ENCODE measurements around the gene FAN1. TPM values are rescaled to one million over a fixed set of nuclear protein-coding genes. Genes with fewer than 3 reads are reported as not detected.

Gene FAN1
- total and polyA plus RNA-seq, 2 of the 13 experiments (the other 11 are each of a cell fraction or from before 2014, with no cell fraction given) = 10.8 to 20.1 TPM

DNA sequence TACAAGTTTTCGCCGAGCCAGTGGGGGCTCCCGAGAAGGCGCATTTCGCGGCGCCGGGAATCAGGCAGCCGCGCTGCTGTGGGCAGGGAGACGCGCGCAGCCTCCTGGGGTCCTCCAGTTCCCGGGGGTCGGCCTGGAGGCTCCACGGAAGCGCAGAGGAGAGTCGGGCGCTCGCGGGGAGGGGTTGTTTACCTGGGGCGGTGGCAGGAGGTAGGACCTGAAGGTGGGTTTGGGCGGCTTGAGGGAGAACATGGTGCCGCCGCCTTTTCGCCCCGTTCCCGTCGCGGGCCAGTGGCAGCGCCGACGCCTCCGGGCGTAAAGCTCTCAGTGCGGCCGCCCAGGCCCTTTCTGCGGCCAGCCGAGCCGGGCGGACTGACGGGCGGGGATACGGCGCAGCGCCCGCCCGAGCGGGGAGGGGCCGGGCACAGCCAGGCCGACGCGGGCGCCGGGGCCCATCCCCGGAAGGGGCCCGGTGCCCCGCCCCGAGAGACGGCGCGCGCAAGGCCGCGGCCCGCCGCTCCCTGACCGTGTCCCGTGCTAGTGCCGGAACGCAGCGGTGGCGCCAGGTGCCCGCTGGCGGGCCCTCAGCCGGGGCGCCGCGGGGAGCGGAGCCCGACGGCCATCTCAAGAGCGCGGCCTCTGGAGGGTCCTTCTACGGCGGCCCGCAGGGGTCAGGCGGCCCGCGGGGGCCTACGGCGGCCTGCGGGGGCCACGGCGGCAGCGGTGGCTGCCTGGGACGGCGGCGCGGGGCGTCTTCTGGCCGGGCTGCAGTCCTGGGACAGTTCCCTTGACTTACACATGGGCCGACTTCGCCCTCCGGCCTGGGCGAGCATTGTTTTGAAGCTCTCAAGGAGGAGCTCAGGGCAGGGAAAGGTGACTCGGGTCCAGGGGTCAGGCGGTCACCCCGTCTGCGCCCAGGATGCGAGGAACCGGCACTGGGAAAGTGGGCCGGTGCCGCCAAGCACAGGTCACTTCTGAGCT is 87.8 kb downstream of the FAN1 start, which contains the start of gene MTMR10 (continued):
- TF ChIP-seq, protein P1, sequence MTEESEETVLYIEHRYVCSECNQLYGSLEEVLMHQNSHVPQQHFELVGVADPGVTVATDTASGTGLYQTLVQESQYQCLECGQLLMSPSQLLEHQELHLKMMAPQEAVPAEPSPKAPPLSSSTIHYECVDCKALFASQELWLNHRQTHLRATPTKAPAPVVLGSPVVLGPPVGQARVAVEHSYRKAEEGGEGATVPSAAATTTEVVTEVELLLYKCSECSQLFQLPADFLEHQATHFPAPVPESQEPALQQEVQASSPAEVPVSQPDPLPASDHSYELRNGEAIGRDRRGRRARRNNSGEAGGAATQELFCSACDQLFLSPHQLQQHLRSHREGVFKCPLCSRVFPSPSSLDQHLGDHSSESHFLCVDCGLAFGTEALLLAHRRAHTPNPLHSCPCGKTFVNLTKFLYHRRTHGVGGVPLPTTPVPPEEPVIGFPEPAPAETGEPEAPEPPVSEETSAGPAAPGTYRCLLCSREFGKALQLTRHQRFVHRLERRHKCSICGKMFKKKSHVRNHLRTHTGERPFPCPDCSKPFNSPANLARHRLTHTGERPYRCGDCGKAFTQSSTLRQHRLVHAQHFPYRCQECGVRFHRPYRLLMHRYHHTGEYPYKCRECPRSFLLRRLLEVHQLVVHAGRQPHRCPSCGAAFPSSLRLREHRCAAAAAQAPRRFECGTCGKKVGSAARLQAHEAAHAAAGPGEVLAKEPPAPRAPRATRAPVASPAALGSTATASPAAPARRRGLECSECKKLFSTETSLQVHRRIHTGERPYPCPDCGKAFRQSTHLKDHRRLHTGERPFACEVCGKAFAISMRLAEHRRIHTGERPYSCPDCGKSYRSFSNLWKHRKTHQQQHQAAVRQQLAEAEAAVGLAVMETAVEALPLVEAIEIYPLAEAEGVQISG (CRISPR knock-in tag; IDR thresholded peaks at IDR 0.05) = peak; percentile 67
- no peak for TF ChIP-seq FOXP1 (IDR thresholded peaks at IDR 0.05)
- TF ChIP-seq FOXP1 (CRISPR knock-in tag; IDR thresholded peaks at IDR 0.05) = no peak
- peak; percentile 62; the same call in 1 of the 2 replicates for TF ChIP-seq ZIK1 (CRISPR knock-in tag; IDR thresholded peaks at IDR 0.05; ENCODE audit: borderline replicate concordance, low read depth)
- TF ChIP-seq, protein P2, sequence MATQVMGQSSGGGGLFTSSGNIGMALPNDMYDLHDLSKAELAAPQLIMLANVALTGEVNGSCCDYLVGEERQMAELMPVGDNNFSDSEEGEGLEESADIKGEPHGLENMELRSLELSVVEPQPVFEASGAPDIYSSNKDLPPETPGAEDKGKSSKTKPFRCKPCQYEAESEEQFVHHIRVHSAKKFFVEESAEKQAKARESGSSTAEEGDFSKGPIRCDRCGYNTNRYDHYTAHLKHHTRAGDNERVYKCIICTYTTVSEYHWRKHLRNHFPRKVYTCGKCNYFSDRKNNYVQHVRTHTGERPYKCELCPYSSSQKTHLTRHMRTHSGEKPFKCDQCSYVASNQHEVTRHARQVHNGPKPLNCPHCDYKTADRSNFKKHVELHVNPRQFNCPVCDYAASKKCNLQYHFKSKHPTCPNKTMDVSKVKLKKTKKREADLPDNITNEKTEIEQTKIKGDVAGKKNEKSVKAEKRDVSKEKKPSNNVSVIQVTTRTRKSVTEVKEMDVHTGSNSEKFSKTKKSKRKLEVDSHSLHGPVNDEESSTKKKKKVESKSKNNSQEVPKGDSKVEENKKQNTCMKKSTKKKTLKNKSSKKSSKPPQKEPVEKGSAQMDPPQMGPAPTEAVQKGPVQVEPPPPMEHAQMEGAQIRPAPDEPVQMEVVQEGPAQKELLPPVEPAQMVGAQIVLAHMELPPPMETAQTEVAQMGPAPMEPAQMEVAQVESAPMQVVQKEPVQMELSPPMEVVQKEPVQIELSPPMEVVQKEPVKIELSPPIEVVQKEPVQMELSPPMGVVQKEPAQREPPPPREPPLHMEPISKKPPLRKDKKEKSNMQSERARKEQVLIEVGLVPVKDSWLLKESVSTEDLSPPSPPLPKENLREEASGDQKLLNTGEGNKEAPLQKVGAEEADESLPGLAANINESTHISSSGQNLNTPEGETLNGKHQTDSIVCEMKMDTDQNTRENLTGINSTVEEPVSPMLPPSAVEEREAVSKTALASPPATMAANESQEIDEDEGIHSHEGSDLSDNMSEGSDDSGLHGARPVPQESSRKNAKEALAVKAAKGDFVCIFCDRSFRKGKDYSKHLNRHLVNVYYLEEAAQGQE (IDR thresholded peaks at IDR 0.05; ENCODE audit: borderline replicate concordance in 1 of 2, low read depth in 1 of 2, low read length in 2 of 2) = peak in 1 of 2 experiments; percentile 18; a peak in 1 of 4 replicates
- TF ChIP-seq GATAD2A (CRISPR knock-in tag; IDR thresholded peaks at IDR 0.05) = 0 out of 2 replicates have a peak, but pooled peaks have one; percentile 31
- no peak for TF ChIP-seq ZNF792 (CRISPR knock-in tag; IDR thresholded peaks at IDR 0.05)
- no peak; the same call in 1 of the 2 replicates for TF ChIP-seq ZNF773 (CRISPR knock-in tag; IDR thresholded peaks at IDR 0.05; ENCODE audit: borderline replicate concordance)
- TF ChIP-seq KLF12 (CRISPR knock-in tag; IDR thresholded peaks at IDR 0.05; ENCODE audit: borderline replicate concordance) = no peak
- TF ChIP-seq ZNF224 (CRISPR knock-in tag; IDR thresholded peaks at IDR 0.05) = no peak
- TF ChIP-seq TBP (CRISPR knock-in tag; IDR thresholded peaks at IDR 0.05) = no peak
- TF ChIP-seq MIER3 (CRISPR knock-in tag; IDR thresholded peaks at IDR 0.05; ENCODE audit: borderline replicate concordance) = no peak
- TF ChIP-seq, protein P3, sequence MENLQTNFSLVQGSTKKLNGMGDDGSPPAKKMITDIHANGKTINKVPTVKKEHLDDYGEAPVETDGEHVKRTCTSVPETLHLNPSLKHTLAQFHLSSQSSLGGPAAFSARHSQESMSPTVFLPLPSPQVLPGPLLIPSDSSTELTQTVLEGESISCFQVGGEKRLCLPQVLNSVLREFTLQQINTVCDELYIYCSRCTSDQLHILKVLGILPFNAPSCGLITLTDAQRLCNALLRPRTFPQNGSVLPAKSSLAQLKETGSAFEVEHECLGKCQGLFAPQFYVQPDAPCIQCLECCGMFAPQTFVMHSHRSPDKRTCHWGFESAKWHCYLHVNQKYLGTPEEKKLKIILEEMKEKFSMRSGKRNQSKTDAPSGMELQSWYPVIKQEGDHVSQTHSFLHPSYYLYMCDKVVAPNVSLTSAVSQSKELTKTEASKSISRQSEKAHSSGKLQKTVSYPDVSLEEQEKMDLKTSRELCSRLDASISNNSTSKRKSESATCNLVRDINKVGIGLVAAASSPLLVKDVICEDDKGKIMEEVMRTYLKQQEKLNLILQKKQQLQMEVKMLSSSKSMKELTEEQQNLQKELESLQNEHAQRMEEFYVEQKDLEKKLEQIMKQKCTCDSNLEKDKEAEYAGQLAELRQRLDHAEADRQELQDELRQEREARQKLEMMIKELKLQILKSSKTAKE (CRISPR knock-in tag; IDR thresholded peaks at IDR 0.05; ENCODE audit: borderline replicate concordance) = no peak
- no peak for TF ChIP-seq ARID2 (CRISPR knock-in tag; IDR thresholded peaks at IDR 0.05; ENCODE audit: borderline replicate concordance)
- TF ChIP-seq KLF11 (CRISPR knock-in tag; IDR thresholded peaks at IDR 0.05) = no peak
- TF ChIP-seq ZNF451 (CRISPR knock-in tag; IDR thresholded peaks at IDR 0.05) = 0 out of 2 replicates have a peak, but pooled peaks have one; percentile 54
- TF ChIP-seq SOX13 (IDR thresholded peaks at IDR 0.05) = no peak
- TF ChIP-seq SOX13 (CRISPR knock-in tag; conservative IDR thresholded peaks at IDR 0.05 in 1 of 2, IDR thresholded peaks at IDR 0.05 in 1 of 2) = no peak
- TF ChIP-seq, protein P4, sequence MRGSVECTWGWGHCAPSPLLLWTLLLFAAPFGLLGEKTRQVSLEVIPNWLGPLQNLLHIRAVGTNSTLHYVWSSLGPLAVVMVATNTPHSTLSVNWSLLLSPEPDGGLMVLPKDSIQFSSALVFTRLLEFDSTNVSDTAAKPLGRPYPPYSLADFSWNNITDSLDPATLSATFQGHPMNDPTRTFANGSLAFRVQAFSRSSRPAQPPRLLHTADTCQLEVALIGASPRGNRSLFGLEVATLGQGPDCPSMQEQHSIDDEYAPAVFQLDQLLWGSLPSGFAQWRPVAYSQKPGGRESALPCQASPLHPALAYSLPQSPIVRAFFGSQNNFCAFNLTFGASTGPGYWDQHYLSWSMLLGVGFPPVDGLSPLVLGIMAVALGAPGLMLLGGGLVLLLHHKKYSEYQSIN (CRISPR knock-in tag; IDR thresholded peaks at IDR 0.05; ENCODE audit: borderline replicate concordance) = no peak
- peak; percentile 28; the same call in 1 of the 2 replicates for TF ChIP-seq KDM5B (CRISPR knock-in tag; IDR thresholded peaks at IDR 0.05; ENCODE audit: borderline replicate concordance)
